ENCODE measurements around the gene TEAD2.

TEAD2 gene

DNA sequence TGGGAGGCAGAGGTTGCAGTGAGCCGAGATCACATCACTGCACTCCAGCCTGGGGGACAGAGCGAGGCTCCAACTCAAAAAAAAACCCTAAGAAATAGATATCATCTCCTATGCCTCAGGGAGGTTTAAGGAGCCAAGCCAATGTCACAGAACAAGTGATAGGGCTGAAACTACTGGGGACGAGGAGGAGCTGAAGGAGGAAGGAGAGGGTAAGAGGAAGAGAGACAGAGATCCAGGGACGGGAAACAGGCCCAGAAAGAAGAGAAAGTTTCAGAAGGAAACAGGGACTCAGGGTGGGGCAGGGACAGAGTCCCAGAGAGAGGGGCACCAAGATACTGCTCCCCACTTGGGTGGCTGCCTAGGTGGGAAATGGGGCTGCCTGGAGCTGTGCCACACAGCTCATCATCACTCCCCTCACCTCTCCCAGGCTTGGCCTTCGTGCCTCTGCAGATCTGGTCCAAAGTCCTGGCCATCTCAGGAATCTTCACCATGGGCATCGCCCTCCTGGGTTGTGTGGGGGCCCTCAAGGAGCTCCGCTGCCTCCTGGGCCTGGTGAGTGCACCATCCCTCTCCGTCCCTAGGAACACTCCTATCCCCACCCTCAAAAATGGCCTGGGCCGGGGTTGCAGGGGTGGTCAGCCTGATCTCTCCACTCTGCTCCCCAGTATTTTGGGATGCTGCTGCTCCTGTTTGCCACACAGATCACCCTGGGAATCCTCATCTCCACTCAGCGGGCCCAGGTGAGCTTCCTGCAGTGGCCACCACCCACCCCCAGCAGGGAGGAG lies 25.5 kb downstream of the TEAD2 start:
- Histone ChIP-seq H3K27ac (ENCODE audit: poor library complexity, severe bottlenecking) (no peak overlapping the region), H3K9me3 (ENCODE audit: severe bottlenecking) (no peaks in the 10 kb centered on the region), H3K4me1 (ENCODE audit: insufficient read depth, poor library complexity, severe bottlenecking) (no peaks in the 10 kb centered on the region), H3K36me3 (ENCODE audit: low read depth) (no peaks in the 10 kb centered on the region), H3K27me3 (ENCODE audit: insufficient read depth, poor library complexity, severe bottlenecking) (no peaks in the 10 kb centered on the region), H3K4me3 (ENCODE audit: severe bottlenecking) (no peak overlapping the region)
- TF ChIP-seq, protein P1, sequence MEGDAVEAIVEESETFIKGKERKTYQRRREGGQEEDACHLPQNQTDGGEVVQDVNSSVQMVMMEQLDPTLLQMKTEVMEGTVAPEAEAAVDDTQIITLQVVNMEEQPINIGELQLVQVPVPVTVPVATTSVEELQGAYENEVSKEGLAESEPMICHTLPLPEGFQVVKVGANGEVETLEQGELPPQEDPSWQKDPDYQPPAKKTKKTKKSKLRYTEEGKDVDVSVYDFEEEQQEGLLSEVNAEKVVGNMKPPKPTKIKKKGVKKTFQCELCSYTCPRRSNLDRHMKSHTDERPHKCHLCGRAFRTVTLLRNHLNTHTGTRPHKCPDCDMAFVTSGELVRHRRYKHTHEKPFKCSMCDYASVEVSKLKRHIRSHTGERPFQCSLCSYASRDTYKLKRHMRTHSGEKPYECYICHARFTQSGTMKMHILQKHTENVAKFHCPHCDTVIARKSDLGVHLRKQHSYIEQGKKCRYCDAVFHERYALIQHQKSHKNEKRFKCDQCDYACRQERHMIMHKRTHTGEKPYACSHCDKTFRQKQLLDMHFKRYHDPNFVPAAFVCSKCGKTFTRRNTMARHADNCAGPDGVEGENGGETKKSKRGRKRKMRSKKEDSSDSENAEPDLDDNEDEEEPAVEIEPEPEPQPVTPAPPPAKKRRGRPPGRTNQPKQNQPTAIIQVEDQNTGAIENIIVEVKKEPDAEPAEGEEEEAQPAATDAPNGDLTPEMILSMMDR (IDR thresholded peaks at IDR 0.05; ENCODE audit: poor library complexity, severe bottlenecking), result no peak
- ATAC-seq (ENCODE audit: low read depth) (no peak), DNase-seq (ENCODE audit: low spot score) (no peak)

DNA sequence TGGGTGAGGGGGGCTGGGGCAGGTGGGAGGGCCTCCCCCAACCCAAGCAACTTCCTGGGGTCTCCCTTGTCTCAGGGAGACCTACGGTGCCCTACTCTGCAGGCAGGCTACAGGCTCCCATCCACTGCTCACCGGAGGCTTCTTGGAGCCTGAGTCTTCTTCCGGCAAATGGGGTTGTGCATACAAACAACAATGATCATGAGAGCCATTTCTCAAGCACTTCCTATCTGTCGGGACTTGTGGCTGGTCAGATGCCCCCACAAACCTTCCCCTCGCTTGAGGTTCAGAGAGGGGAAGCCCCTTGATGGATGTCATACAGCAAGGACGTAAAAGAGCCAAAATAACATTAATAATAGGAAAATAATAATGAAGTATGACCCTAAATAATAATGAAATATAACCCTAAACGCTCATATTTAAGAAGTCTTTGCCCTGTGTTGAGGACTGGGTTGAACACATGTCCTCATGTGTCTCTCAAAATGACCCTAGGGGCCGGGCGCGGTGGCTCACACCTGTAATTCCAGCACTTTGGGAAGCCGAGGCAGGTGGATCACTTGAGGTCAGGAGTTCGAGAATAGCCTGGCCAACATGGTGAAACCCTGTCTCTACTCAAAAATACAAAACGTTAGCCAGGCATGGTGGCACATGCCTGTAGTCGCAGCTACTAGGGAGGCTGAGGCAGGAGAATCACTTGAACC lies 26.3 kb downstream of the TEAD2 start:
- H3K9me3 ChIP-seq (ENCODE audit: severe bottlenecking), result no peaks in the 10 kb centered on the region
- ATAC-seq (ENCODE audit: low read depth), result no peak
- no peak overlapping the region for H3K27ac ChIP-seq (ENCODE audit: poor library complexity, severe bottlenecking)
- TF ChIP-seq, protein P1 (IDR thresholded peaks at IDR 0.05; ENCODE audit: poor library complexity, severe bottlenecking), result no peak
- no peaks in the 10 kb centered on the region for H3K36me3 ChIP-seq (ENCODE audit: low read depth)
- H3K4me3 ChIP-seq (ENCODE audit: severe bottlenecking), result no peak overlapping the region
- DNase-seq (ENCODE audit: low spot score), result no peak
- no peaks in the 10 kb centered on the region for H3K4me1 ChIP-seq (ENCODE audit: insufficient read depth, poor library complexity, severe bottlenecking)
- no peaks in the 10 kb centered on the region for H3K27me3 ChIP-seq (ENCODE audit: insufficient read depth, poor library complexity, severe bottlenecking)

DNA sequence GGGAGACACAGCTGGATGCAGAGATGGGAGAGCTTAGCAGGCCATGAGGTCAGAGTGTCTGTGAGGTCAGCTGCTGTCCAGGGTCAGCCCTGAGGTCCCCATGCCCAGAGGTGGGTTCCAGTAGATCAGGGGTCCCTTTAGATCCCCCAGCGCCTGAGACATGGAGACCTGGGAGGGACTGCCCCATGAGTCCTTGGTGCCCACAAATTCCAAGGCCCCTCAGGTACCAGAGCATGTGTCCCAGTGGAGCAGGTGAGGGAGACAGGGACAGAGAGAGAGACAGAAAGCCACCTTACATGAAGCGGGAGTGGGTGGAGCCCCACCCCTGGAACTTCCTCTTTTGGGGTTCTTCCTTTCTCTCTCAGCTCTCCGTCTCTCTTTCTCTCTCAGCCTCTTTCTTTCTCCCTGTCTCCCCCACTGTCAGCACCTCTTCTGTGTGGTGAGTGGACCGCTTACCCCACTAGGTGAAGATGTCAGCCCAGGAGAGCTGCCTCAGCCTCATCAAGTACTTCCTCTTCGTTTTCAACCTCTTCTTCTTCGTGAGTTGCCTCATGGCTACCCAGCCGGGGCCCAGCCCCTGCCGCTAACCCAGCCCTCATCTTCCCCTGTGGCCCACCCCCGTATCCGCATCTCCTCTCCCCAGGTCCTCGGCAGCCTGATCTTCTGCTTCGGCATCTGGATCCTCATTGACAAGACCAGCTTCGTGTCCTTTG lies 27.0 kb downstream of the TEAD2 start, which contains the start of gene CD37:
Gene CD37 (plus strand): TSS at position 336 of the 713 bp plus-strand sequence. CDS start 135 bp downstream, at position 471.
- no peak for DNase-seq (ENCODE audit: low spot score)
- no peaks in the 10 kb centered on the region for H3K4me1 ChIP-seq (ENCODE audit: insufficient read depth, poor library complexity, severe bottlenecking)
- ATAC-seq (ENCODE audit: low read depth), result no peak
- no peaks in the 10 kb centered on the region for H3K9me3 ChIP-seq (ENCODE audit: severe bottlenecking)
- H3K36me3 ChIP-seq (ENCODE audit: low read depth), result no peaks in the 10 kb centered on the region
- H3K4me3 ChIP-seq (ENCODE audit: severe bottlenecking), result no peak within 1 kb of the TSS
- no peak within 1 kb of the TSS for H3K27ac ChIP-seq (ENCODE audit: poor library complexity, severe bottlenecking)
- TF ChIP-seq, protein P1 (IDR thresholded peaks at IDR 0.05; ENCODE audit: poor library complexity, severe bottlenecking), result no peak
- no peaks in the 10 kb centered on the region for H3K27me3 ChIP-seq (ENCODE audit: insufficient read depth, poor library complexity, severe bottlenecking)

DNA sequence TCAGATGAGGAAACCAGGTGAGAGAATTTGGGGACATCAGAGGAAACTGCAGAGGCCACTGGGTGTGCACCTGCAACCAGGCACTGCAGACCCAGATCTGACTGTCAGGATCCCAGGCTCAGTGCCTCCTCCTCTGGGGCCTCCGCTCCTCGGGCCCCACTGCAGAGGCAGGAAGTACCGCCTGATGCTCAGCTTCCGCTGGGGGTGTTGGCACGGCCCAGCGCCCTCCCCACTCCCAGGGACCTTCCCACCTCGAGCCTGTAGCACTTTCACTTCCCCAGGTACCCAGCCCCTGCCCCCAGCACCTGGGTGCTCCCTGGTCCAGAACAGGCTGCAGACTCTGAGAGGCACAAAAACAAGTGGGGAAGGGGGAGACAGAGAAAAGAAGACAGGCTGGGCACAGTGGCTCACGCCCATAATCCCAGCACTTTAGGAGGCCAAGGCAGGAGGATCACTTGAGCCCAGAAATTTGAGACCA lies 28.4 kb downstream of the TEAD2 start:
- no peaks in the 10 kb centered on the region for H3K9me3 ChIP-seq (ENCODE audit: severe bottlenecking)
- no peak overlapping the region for H3K4me3 ChIP-seq (ENCODE audit: severe bottlenecking)
- DNase-seq (ENCODE audit: low spot score), result no peak
- H3K36me3 ChIP-seq (ENCODE audit: low read depth), result no peaks in the 10 kb centered on the region
- no peaks in the 10 kb centered on the region for H3K27me3 ChIP-seq (ENCODE audit: insufficient read depth, poor library complexity, severe bottlenecking)
- H3K4me1 ChIP-seq (ENCODE audit: insufficient read depth, poor library complexity, severe bottlenecking), result no peaks in the 10 kb centered on the region
- TF ChIP-seq, protein P1 (IDR thresholded peaks at IDR 0.05; ENCODE audit: poor library complexity, severe bottlenecking), result no peak
- no peak for ATAC-seq (ENCODE audit: low read depth)
- no peak overlapping the region for H3K27ac ChIP-seq (ENCODE audit: poor library complexity, severe bottlenecking)

Data from RWPE2 (cell line).